ENCODE results near the gene MPRIP.

- TF ChIP-seq POLR2A (IDR thresholded peaks at IDR 0.05) (no peak), CTCF (IDR thresholded peaks at IDR 0.05 in 8 of 11, conservative IDR thresholded peaks at IDR 0.05 in 3 of 11) (no peak)
Measured at GRCh38 chr17:17198281-17198680, 156.0 kb downstream of the MPRIP start.
